K562 (cell line): ENCODE measurements around the gene CSMD2. TPM values are rescaled to one million over a fixed set of nuclear protein-coding genes. Genes with fewer than 3 reads are reported as not detected.
A peak's percentile ranks its signal among the peaks of the same experiment; 100 is the strongest.

Source experiments
- FOXM1 ChIP-seq, 2 experiments: fragments of 450-650 bp in 1 of 2; sonication (generic) in 1 of 2; formaldehyde crosslinking in 1 of 2; IDR thresholded peaks; 2 replicates each; pipeline versions ENCODE4 v1.6.1 to v1.9.0; 2017 to 2022; ENCODE audit warnings: low read depth in 2 of 2, mild to moderate bottlenecking in 2 of 2, missing genetic modification reagents in 1 of 2, moderate library complexity in 1 of 2
- FUS ChIP-seq: fragments of 200-400 bp; formaldehyde crosslinking; optimal IDR thresholded peaks from 2 replicates; pipeline ENCODE3; 2017; ENCODE audit warnings: low read depth, low read length
- HDAC6 ChIP-seq: IDR thresholded peaks from 2 replicates; pipeline ENCODE4 v1.6.1; 2012; ENCODE audit warnings: low read depth, mild to moderate bottlenecking, control low read depth, inconsistent platforms, low read length, moderate library complexity
- ILK ChIP-seq: fragments of 450-650 bp; IDR thresholded peaks from 2 replicates; pipeline ENCODE4 v1.6.1; 2016; ENCODE audit warnings: missing genetic modification characterization, low read depth, mild to moderate bottlenecking, missing compliant biosample characterization, moderate library complexity, borderline replicate concordance
- L3MBTL2 ChIP-seq: fragments of 450-650 bp; IDR thresholded peaks from 2 replicates; pipeline ENCODE4 v1.6.1; 2016; ENCODE audit warnings: mild to moderate bottlenecking, moderate library complexity
- SREBF1 ChIP-seq: fragments of 150-350 bp; IDR thresholded peaks from 2 replicates; pipeline ENCODE4 v1.6.1; 2014; ENCODE audit warnings: antibody characterized with exemption, low read depth, low read length, borderline replicate concordance
- polyA plus RNA-seq, 8 experiments: library from polyadenylated mRNA; depleted of rRNA in 4 of 8; stranded (reverse) in 5 of 8; unstranded in 3 of 8; fragments of >200 nt; fragmentation: Nextera tagmentation in 2 of 8; fragmentation: Illumina TruSeq in 1 of 8; extraction: Ambion mirVana in 2 of 8; extraction: Trizol in 1 of 8; gene quantifications; 2 replicates each; pipeline versions ENCODE4 v1.2.1 to v1.2.3, GENCODE V29; 2011 to 2014; ENCODE audit warnings: inconsistent platforms in 1 of 8, missing spikeins in 1 of 8
- small RNA-seq: library from RNA; depleted of rRNA; stranded (forward); fragments of <200 nt; gene quantifications from one replicate; pipeline ENCODE3, GENCODE V24; 2014
- total RNA-seq, 7 experiments: library from RNA; depleted of rRNA in 6 of 7; stranded (reverse); fragments of >200 nt in 6 of 7; fragmentation: Illumina TruSeq in 2 of 7; extraction: Trizol in 2 of 7; gene quantifications; 2 replicates each; pipeline versions ENCODE4 v1.2.1 to v1.2.3, GENCODE V29; 2011 to 2021; ENCODE audit warnings: low replicate concordance in 1 of 7
- TF ChIP-seq, protein P1 (sequence below): fragments of 250-450 bp; sonication (Bioruptor Pico); IDR thresholded peaks from 2 replicates; pipeline ENCODE4 v1.4.0; 2020; ENCODE audit warnings: mild to moderate bottlenecking, moderate library complexity

Gene CSMD2
- total and polyA plus RNA-seq, 9 of the 15 experiments (the other 6 are each of a cell fraction or from before 2014, with no cell fraction given) = not detected

DNA sequence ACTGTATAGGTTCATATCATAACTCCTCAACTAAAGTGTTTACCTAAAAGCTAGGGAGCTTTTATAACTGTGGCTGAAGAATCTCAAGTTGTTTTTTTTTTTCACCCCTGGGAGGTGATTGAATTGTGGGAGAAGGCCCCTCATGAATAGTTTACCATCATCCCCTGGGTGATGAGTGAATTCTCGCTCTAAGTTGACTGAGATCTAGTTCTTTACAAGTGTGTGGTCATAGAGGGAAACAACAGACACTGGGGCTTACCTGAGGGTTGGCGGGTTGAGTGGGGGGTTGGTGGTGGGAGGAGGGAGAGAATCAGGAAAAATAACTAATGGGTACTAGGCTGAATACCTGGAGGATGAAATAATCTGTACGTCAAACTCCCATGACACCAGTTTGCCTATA lies 700.5 kb downstream of the CSMD2 start (continued):
- no peak for TF ChIP-seq FOXM1 (IDR thresholded peaks at IDR 0.05; ENCODE audit: low read depth)
- TF ChIP-seq FOXM1 (CRISPR knock-in tag; IDR thresholded peaks at IDR 0.05; ENCODE audit: low read depth) = no peak
- TF ChIP-seq FUS = no peak
- no peak for TF ChIP-seq L3MBTL2
- no peak for TF ChIP-seq ILK (tag)
- TF ChIP-seq HDAC6 = no peak
- TF ChIP-seq, protein P1, sequence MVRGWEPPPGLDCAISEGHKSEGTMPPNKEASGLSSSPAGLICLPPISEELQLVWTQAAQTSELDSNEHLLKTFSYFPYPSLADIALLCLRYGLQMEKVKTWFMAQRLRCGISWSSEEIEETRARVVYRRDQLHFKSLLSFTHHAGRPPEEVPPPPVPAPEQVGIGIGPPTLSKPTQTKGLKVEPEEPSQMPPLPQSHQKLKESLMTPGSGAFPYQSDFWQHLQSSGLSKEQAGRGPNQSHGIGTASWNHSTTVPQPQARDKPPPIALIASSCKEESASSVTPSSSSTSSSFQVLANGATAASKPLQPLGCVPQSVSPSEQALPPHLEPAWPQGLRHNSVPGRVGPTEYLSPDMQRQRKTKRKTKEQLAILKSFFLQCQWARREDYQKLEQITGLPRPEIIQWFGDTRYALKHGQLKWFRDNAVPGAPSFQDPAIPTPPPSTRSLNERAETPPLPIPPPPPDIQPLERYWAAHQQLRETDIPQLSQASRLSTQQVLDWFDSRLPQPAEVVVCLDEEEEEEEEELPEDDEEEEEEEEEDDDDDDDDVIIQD (CRISPR knock-in tag) = no peak
- TF ChIP-seq SREBF1 = no peak

Small RNAs within 50 kb of the gene (small RNA-seq; reads per million reads assigned to genes)
- gene RNA5SP42 = 1.0 reads per million, percentile 60 among the genes with 10 or more reads in this experiment

Other genes starting within 250 kb of the CSMD2 start
- gene C1orf94, start 11.7 kb upstream of the CSMD2 start, total RNA-seq (2014; rRNA removed) = not detected in 2 replicates
- gene C1orf94, start 11.7 kb upstream of the CSMD2 start, total RNA-seq (2014; rRNA removed; fragmentation: Illumina TruSeq; extraction: Trizol) = not detected in 2 replicates
- not detected in 2 replicates for gene C1orf94, start 11.7 kb upstream of the CSMD2 start, total RNA-seq (2015; rRNA removed; fragmentation: Illumina TruSeq; extraction: Trizol)
- gene C1orf94, start 11.7 kb upstream of the CSMD2 start, total RNA-seq (2021) = not detected in 2 replicates
- not detected in 2 replicates for gene C1orf94, start 11.7 kb upstream of the CSMD2 start, polyA plus RNA-seq (2011; rRNA removed)
- not detected in 2 replicates for gene C1orf94, start 11.7 kb upstream of the CSMD2 start, polyA plus RNA-seq (2014; fragmentation: Illumina TruSeq; extraction: Trizol)
- gene C1orf94, start 11.7 kb upstream of the CSMD2 start, polyA plus RNA-seq (2014; fragmentation: Nextera tagmentation; extraction: Ambion mirVana) = not detected
- not detected in 2 replicates for gene C1orf94, start 11.7 kb upstream of the CSMD2 start, polyA plus RNA-seq (2014; rRNA removed)